Measurements from ENCODE around the gene MYMK.

DNA sequence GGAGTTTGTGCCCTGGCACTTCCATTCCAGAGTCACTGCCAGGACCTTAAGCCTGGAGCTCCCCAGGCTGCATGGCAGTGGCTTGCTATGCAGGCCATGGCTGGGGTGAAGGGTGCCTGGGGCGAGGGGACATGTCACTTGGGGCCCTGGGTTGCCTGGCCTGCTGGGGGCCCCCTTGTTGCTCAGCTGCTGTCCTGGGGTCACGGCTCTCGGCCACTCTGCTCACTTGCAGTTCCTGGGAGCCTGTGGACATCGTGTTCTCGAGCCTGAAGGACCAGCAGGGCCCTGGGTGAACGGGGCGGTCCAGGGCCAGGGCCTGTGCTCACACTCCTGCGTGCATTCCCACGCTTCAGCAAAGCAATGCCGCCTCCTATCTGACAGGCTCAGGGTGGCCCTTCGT lies 31.3 kb downstream of the MYMK start:
- TF ChIP-seq, protein P1, sequence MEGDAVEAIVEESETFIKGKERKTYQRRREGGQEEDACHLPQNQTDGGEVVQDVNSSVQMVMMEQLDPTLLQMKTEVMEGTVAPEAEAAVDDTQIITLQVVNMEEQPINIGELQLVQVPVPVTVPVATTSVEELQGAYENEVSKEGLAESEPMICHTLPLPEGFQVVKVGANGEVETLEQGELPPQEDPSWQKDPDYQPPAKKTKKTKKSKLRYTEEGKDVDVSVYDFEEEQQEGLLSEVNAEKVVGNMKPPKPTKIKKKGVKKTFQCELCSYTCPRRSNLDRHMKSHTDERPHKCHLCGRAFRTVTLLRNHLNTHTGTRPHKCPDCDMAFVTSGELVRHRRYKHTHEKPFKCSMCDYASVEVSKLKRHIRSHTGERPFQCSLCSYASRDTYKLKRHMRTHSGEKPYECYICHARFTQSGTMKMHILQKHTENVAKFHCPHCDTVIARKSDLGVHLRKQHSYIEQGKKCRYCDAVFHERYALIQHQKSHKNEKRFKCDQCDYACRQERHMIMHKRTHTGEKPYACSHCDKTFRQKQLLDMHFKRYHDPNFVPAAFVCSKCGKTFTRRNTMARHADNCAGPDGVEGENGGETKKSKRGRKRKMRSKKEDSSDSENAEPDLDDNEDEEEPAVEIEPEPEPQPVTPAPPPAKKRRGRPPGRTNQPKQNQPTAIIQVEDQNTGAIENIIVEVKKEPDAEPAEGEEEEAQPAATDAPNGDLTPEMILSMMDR (IDR thresholded peaks at IDR 0.05), result no peak
- TF ChIP-seq POLR2A (IDR thresholded peaks at IDR 0.05), result no peak
